ENCODE data around the gene LBHD2.
A peak's percentile ranks its signal among the peaks of the same experiment; 100 is the strongest.
"Not testable (repeated sequence)": the region's sequence is repeated elsewhere in the genome, so short reads cannot be mapped to it uniquely, and the experiment has no call there.

LBHD2 gene

DNA sequence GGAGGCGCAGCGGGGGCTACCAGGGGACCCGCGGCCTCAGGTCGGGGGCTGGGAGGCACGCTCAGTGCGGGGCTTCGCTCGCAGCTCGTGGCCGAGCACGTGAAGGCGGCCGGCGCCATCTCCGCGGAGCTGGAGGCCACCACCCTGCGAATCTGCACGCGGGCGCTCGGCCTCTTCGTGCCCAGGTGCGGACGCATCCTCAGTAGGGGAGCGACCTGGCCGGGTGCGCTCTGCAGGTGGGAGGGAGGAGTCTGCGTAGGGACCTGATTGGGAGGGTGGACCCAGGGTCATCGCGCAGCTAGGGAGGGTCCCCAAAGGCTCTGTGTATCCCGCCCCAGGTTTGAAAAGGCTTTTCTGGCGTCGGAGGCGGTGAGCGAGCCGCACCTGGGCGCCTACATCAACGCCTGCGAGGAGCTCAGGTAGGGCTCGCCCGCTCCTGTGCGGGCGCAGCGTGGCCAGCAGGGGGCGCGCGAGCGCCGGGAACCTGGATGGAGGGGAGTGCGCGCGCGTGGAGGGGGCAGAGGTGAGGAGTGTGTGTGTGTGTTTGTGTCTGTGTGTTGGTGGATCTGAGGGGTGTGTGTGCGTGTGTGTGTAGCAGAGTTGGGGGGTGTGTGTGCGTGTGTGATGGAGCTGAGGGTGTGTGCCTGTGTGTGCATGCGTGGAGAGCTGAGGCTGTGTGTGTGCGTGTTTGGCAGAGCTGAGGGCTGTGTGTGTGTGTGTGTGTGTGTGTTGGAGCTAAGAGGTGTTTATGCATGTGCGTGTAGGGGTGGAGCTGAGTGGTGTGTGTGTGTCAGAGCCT, 20.8 kb downstream of the LBHD2 start:
- DNase-seq = peak; percentile 85 to 88 (median 86)

DNA sequence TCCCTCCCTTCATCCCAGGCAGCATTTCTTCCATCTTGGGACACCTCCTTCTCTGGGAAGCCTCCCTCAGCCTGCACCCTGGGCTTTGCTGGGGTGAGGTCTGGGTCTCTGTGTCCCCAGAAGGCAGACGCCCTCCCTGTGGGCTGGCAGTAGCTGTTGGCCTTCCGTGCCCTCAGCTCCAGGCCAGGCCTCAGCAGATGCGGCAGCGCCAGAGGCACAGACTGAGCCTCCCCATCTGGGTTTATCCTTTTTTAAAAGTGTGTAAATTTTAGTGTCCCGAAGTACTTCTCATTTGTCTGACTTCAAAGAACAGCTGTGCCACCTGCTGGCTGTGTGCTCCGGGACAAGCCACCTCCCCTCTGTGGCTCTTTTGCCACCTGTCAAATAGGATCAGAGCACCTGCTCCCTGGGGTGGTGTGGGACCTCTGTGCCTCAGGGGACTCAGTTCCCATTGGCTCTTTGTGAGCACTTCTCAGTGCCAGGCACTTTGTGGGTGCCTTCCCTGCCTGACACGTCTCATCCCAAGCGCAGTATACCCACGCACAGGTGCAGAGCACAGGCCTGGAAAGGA, 21.7 kb downstream of the LBHD2 start:
- peak; percentile 16 to 65 (median 17) for DNase-seq

DNA sequence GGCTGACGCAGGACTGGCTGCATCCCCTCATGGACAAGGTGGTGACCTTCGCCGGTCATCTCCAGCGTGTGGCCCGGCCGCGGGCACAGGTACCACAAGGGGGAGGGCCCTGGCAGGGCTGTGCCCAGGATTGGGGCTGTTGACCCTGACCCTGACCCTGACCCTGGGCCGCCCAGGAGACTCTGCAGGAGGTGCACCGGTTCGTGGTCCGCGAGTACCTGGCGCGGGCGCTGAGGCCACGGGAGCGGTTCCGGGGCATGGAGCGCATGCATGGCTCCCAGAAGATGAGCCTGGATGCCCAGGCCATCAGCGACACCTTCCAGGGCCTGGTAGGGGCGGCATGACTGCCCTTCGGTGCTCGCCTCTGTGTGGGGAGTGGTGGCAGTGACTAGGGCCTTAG, 23.4 kb downstream of the LBHD2 start:
- DNase-seq = no peak

DNA sequence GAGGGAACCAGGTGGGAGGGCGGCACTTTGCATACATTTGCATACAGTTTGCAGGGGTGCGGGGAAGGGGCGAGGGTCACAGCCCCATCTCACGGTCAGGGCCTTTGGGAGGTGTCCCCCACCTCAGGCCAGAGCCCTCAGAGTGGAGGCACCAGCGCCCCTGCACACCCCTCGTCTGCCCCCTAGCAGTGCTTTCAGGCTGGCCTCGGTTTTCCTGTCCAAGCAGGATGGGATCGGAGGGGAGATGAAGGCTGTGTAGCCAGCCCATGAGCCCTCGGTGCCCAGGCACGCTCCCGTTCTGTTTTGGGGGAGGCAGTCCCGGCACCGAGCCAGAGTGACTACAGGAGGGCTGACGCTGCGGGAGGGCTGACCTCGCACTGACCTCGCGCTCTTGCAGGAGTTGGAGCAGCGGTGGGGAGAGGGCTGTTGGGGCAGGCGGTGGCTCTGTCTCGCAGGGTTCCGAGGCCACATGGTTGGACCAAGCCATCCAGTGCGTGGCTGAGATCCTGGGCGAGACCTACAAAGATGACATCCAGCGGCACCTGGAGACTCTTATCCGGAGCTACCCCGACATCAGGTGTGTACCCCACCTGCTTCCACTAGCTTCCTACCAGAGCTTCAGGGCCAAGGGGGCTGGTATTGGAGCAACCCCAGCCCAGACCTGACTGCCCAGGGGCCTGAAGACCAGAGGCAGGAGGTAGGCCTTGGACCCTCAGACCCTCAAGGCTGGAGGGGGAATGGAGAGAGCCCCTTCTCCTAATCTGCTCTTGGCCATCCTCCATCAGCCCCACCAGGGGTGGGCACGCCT, 24.1 kb downstream of the LBHD2 start:
- no peak for DNase-seq

DNA sequence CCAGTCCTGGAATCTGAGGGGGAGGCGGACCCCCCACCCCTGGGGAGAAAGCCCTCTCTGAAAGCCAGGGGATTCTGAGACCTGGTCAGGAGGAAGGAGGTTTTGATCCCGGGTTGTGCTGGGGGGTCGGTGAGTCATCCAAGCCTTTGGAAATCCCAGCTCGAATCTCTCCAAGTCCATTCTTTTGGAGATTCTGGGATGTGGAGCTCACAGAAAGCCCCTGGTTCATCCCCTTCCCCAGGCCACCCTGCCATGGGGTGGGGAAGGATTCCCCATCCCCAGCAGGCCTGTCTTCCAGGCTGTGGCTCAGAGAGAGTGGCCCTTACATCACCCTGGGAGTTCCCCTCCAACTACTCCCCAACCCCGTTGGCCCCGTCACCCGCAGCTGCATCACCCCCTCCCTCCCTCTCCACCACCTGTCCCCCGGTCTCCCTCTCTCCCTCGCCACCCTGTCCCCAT, 24.8 kb downstream of the LBHD2 start:
- DNase-seq = peak in 2 of 3 experiments; percentile 31 to 52

DNA sequence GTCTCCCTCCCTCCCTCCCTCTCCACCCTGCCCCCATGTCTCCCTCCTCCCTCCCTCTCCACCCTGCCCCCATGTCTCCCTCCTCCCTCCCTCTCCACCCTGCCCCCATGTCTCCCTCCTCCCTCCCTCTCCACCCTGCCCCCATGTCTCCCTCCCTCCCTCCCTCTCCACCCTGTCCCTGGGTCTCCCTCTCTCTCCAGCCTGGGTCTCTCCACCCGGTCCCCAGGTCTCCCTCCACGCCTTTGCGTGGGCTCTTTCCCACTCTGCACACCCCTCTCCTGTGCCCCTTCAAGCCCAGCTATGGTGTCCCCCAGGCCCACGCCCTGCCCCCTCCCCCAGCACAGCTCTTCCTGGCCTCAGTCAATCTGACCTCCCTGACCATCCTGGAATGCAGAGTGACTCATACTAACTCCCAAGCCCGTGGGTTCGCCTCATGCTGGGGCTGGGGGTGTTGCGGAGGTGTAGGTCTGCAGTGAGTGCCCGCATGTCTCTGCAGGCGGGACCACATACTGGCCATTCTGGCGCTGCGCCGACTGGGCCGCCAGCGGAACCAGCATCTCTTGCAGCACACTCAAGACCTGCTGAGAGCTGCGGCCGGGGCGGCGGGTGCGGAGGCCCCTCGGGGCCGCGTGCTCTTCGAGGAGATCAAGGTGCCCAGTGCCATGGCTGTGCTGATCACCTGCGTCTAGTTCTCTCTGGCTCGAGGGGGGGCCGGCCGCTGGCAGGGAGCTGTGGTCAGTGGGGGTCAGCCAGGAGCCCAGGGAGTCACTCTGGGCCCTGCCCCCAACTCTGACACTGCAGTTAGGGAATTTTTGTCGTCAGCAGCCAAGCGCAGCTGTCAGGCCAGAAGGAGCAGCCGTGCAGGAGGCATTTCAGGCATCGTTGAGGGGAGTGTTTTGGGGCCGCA, 25.8 kb downstream of the LBHD2 start:
- peak in 1 of 3 experiments; percentile 44 for DNase-seq

DNA sequence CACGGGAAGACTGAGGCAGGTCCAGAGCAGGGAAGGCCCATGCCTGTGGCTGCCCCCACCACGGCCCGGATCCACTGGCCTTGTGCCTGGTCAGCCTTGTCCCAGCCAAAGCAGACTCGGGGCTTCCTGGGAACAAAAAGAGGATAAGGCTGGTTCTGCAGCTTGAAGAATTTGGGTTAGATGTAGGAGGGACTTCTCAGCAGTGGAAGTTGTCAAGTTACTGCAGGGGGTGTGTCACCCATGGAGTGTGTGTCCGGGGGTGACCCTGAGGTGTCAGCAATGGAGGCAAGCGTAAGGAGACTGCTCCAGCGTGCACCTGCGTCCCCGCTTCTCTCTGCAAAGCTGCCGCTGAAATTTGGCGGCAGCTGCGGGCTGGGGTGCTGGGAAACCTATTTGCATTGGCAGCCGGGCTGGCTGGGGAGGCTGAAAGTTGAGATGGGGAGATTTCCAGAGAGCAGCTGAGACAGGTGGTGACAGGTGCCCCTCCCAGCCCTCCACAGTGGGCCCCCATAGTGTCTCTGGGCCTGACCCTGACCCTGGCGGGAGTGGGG, 26.7 kb downstream of the LBHD2 start:
- peak in 1 of 3 experiments; percentile 39 for DNase-seq

DNA sequence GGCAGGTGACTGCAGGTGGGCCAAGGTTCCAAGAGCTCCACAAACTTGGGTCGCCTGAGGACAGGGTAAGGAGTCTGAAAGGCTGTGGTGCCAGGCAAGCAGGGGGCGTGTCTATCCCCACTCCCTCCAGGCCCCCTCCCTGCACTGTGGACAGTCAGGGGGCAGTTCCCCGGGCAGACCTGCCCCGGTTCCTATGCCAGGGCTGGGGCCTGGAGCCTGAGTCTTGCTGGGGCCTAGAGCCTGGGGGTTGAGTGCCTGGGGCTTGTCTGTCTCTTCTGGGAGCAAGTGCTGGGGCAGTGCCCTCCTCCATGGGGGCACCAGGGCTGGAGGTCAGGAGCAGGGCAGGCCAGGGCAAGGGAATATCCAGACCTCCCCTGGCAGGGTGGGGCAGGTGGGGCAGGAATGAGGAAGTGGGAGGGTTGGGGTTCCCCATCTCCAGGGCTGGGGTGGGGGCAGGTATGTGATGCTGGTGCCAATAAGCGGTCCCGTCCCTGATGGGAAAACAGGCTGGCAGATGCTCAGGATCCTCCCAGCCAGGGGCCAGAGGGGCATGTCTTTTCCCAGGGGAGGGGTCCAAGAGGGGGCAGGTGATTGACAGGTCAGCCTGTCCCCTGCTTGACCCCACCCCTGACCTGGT, 27.3 kb downstream of the LBHD2 start:
- peak in 1 of 3 experiments; percentile 39 for DNase-seq

DNA sequence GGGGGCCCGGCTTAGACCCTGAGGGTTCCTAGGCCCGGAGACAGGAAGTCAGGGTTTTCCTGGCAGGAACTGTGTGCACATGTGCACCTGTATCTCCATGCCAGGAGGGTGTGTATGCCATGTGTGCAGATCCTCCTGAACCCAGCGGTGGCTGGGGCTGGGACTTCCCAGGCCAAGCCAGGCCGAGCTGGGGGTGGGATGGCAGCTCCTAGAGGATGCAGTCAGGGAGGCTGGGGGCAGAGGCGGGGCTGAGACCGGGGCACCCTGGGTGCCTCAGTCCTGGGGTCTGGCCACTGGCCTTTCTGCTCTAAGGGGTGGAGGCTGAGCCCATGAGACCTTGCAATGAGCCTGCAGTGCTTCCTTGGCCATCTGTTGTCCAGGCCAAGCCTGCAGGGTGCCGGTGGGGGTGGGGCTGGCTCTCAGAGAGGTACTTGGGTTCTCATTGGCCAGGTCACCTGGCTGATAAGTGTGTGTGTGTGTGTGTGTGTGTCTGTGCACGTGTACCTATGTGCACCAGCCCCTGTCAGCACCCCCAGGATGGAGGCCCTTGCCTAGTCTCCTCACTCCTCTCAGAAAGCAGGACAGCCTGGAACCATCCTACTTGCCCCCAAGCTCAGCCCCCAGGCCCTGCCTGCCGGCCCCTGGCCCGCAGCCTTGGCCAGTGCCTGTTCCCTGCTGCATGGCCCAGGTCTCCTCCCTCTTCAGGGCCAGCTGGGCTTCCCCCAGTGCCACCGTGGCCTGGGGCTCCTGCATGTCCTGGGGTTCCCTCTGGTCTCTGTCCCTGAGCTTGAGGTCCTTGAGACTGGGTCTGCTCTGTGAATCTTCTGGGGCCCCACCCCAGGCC, 28.6 kb downstream of the LBHD2 start:
- peak in 2 of 3 experiments; percentile 23 to 65 for DNase-seq

DNA sequence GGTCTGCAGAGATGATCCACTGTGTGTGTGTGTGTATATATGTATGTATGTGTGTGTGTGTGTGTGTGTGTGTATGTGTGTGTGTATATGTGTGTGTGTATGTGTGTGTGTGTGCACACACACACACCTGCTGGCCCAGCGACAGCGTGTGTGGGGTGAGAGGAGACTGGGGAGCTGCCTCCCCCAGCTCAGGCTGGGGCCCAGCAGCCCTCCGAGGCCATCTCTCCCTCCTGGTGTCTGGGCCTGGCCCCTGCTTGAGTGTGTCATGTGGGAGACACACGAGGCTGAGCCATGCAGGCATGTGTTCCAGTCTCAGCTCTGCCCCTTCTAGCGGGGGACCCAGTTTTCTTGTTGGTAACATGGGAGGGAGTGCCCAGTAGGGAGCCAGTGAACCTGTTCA, 29.3 kb downstream of the LBHD2 start:
- DNase-seq = no peak

DNA sequence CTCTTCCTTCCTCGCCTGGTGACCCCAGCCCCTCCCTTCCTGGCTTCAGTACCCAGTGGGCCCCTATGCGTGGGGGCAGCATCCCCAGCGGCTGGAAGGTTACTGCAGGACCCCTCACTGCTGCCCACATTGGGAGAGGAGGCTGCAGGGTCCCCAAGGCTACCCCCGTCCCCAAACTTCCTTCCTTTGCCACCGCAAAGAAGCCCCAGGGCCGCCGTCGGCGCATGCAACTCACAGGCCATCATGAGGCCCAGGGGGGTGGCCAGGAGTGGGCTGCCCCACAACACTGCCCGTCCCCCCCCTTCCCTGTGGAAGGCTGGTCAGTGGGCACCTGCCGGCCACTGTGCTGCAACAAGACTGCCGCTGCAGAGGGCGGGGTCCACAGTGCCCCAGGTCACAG, 29.8 kb downstream of the LBHD2 start:
- DNase-seq = no peak

DNA sequence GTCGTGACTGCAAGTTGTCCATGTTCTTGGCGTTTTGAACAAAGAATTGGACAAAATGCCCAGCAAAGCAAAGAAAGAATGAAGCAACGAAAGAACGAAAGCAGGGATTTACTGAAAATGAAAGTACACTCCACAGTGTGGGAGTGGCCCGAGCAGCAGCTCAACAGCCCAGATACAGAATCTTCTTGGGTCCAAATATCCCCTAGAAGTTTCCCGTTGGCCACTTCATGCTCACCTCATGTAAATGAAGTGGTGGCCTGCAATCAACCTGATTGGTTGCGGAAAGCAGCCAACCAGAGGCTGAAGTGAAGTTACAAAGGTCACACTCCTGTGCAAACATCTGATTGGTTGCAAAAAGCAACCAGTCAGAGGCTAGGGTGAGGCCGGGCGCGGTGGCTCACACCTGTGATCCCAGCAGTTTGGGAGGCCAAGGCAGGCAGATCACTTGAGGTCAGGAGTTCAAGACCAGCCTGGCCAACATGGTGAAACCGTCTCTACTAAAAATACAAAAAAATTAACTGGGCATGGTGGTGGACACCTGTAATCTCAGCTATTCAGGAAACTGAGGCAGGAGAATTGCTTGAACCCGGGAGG, 31.2 kb downstream of the LBHD2 start:
- not testable (repeated sequence) for DNase-seq

DNA sequence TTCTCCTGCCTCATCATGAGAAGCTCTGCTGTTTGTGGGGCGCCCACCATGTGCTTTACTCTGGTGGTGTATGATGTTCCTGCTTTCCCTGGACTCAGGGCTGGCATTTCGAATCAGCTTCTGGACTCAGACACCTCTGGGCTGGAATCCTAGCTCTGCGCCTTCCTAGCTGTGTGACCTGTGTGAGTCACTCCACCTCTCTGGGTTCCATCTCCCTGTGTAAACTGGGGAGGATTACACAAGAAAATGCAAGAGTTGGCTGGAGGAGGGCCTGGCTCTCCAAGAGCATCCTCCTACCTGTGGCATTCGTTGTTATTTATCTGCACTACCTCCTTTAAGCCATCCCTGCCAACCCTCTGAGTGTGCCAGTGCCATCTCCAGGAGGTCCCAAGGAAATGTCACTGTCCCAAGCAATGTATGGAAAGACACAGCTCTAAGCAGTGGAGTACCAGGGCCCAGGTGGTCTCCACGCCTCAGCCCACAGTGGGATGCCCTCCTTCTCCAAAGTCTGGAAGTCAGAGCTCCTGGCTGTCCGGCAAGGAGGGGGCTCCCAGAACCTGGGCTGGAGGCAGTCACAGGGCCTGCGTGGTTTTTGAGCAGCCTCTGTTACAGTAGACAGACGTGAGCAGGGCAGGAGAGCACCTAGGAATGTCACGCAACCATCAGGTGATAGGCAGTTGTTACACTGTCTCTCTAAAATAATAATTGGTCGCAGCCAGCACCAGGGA, 32.0 kb downstream of the LBHD2 start:
- no peak for DNase-seq

DNA sequence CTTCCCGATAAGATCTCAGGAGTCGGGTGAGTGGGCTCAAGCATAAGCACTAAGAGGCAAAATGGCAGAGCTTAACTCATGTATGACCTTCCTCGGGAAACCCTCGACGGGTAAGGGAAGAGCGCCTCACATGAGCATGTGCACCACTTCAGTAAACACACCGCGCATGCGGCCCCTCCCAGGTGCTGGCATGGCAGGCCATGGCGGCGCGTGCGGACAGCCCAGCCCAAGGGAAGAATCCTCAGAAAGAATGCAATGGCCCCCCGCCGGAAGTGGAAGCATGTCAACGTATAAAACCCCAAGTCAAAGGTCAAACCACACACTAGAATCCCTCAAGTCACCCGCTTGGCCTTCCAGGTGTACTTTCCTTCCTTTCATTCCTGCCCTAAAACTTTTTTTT, 32.6 kb downstream of the LBHD2 start:
- DNase-seq = peak in 2 of 3 experiments; percentile 7 to 21

DNA sequence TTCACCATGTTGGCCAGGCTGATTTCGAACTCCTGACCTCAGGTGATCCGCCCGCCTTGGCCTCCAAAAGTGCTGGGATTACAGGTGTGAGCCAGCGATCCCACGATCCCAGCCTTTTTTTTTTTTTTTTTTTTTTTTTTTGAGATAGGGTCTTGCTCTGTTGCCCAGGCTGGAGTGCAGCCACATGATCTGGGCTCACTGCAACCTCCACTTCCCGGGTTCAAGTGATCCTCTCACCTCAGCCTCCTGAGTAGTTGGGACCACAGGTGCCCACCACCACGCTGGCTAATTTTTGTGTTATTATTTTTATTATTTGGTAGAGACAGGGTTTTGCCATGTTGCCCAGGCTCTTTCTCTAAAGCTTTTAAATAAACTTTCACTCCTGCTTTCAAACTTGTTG, 33.5 kb downstream of the LBHD2 start:
- not testable (repeated sequence) for DNase-seq

DNA sequence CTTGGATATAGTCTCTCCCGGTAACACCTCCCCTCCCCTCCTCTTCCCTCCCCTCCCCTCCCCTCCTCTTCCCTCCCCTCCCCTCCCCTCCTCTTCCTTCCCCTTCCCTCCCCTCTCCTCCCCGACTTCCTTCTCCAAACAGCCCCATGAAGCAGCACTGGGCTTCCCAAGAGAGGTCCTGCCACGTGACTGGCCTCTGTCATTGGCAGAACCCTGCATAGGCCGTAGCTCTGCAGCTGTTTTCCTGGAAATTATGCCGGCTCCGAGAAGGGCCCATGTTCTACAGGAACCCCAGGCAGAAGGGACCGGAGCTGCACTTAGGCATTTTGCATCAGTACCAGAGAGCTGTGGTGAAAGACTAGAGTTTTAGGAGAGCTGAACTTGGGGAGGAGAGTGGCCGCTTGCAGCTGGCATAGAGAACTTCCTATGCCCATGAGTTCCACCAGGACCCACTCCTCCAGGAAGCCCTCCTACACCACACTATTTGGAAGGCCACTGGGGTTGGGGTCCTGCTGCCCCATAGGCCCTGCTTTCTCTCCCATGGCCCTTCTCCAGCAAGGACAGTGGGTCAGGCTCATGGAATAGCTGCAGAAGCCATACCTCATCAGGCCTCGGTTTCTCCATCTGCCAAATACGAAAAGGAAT, 34.1 kb downstream of the LBHD2 start:
- no peak for DNase-seq

DNA sequence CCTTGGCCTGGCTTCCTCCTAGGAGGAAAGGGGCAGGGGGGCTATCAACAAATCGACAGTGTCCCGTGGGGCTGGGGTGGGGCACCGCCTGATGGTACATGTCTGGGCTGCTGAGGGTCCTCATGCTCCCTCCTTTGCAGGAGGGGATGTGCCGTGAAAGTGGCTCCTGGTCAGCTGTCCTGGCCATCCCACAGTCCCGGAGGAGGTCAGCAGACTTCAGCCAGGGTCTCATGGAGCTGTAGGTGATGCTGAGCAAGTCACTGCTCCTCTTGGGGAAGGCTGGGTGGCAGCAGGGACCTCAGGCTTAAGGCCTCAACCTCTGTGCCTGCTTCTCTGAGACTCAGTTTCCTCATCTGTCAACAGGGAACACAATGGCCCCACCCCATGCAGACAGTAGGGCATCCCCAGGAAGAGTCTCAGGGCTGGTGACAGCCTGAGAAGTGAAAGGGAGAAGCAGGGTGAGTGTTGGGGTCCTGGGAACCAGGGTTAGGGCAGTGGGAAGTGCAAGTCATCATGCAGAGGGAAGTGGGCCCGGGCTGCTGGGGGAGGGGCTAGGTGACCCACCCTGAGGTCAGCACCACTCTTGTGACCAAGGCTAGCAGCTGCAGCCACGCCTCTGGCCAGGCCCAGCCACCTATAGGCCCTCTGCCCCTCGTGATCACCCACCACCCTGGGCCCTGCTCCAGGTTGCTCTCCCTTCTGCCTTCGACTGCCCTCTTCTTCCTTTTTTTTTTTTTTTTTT, 34.8 kb downstream of the LBHD2 start:
- DNase-seq = no peak

DNA sequence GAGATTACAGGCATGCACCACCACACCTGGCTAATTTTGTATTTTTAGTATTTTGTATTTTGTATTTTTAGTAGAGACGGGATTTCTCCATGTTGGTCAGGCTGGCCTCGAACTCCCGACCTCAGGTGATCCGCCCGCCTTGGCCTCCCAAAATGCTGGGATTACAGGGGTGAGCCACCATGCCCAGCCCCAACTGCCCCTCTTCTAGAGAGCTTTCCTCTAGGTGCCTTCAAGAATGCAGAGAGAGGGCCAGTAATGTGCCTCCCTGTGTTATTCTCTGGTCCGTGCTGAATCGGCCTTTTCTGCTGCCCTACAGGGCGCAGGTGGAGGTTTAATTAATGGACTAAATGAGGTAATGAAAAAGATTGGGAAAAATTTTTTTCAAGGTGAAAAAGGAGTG, 35.5 kb downstream of the LBHD2 start:
- DNase-seq = not testable (repeated sequence)

Data from NCI-H1417 (cell line).